Psoas muscle (tissue), 8 donors: ENCODE measurements around the gene JMJD1C. TPM values are rescaled to one million over a fixed set of nuclear protein-coding genes. Genes with fewer than 3 reads are reported as not detected.
A peak's percentile ranks its signal among the peaks of the same experiment; 100 is the strongest.

Experiments used
- ATAC-seq, 4 donors: fragments of 200-7000 bp; cut with Tn5 transposase; one replicate each; pipeline ENCODE4 v1.9.1; 2020; ENCODE audit warnings: moderate library complexity in 3 of 4, mild to moderate bottlenecking in 2 of 4
- DNase-seq, 2 donors: peaks; one replicate each; pipeline ENCODE4 v3.0.0-alpha.2; 2020
- H3K27ac ChIP-seq: fragments of 200-600 bp; one replicate; pipeline ENCODE4 v1.8.0; 2022
- H3K27me3 ChIP-seq, 3 donors: fragments of 200-600 bp in 1 of 3; one replicate each; pipeline versions ENCODE4 v1.6.1 to v1.8.0; 2013 to 2022; ENCODE audit warnings: low read length in 2 of 3, mild to moderate bottlenecking in 2 of 3, moderate library complexity in 1 of 3; ENCODE audit not compliant: insufficient read depth in 3 of 3
- H3K36me3 ChIP-seq, 2 donors: fragments of 200-600 bp in 1 of 2; one replicate each; pipeline versions ENCODE4 v1.6.1 to v1.8.0; 2013 to 2022; ENCODE audit warnings: low read depth in 1 of 2, mild to moderate bottlenecking in 1 of 2, moderate library complexity in 1 of 2; ENCODE audit not compliant: insufficient read depth in 1 of 2
- H3K4me1 ChIP-seq: fragments of 200-600 bp; one replicate; pipeline ENCODE4 v1.8.0; 2022
- H3K4me3 ChIP-seq: fragments of 200-600 bp; one replicate; pipeline ENCODE4 v1.8.0; 2022; ENCODE audit warnings: mild to moderate bottlenecking
- H3K9me3 ChIP-seq: fragments of 200-600 bp; one replicate; pipeline ENCODE4 v1.8.0; 2022
- WGBS, 3 donors: extraction: QIAGEN DNeasy Blood & Tissue Kit; methylation state at CpG; one replicate each; pipeline versions ENCODE4 v1.1.6 to v1.1.7; 2013; 5-methylcytosine and 5-hydroxymethylcytosine counted together
- intact Hi-C, 2 donors: fragments of 100-400 bp; cut with DNase I; formaldehyde crosslinking; loops; one replicate each; pipeline versions ENCODE4 v1.11.0 to v1.14.2; 2022
- polyA plus RNA-seq, 3 donors: library from polyadenylated mRNA; stranded (reverse); fragments of 200-250 nt; gene quantifications; one replicate each; pipeline ENCODE4 v1.2.3, GENCODE V29; 2013
- total RNA-seq, 4 donors: library from RNA; stranded (reverse); fragmentation: NEBNext Ultra II Directional in 2 of 4; extraction: Animal tissue kit (Norgen Biotek cat#: 25700) in 2 of 4; gene quantifications; one replicate each; pipeline versions ENCODE4 v1.2.1 to v1.2.4, GENCODE V29; 2021 to 2023
- TF ChIP-seq, protein P1 (sequence below): fragments of 200-600 bp; IDR thresholded peaks from one replicate; pipeline ENCODE4 v1.8.0; 2022; ENCODE audit warnings: antibody characterized with exemption
- donor health status: healthy with polysubstance abuse.
- donor health status: DM: no; HTN: no; CAD: no; lungs with moderate emphysema.
- donor health status: Bipolar disorder and iron deficiency.
- donor health status: healthy.
- donor health status: DM: yes; HTN: yes; CAD: no.
- donor health status: DM: no; HTN: no; CAD: no.
- donor health status: DM: no; HTN: no; CAD: no.
- donor health status: DM: yes; HTN: yes; CAD: no.

The JMJD1C gene
- total and polyA plus RNA-seq, 7 donors = 17.5 to 74.4 (median 28.8) TPM

DNA sequence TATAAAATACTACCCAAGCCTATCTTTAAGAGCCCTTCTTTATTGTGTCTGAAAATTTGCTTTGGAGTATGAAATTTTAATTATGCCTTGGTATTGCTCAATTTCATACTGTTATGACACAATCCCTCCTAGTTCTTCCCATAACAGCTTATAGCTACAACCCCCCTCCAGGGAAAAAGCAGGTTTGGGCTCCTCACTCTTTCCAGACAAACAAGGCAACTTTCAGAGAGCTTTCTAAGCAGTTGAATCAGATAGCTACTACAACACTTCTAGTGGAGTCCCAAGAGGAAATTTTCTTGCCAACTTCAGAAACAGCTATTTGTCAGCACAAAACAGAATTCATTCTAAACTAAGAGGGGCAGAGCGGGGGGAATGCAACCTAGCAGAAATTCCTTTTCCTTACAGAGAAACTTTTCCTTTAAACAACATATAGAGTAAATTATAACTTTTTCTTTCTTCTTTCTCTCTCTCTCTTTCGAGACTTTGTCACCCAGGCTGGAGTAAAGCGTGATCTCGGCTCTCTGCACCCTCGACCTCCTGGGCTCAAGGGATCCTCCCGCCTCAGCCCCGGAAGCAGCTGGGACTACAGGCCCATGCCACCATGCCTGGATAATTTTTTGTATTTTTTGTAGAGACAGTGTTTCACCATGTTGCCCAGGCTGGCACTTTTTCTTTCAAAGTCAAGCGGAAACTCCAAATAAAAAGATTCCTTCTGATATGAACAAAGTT lies 26.0 kb upstream of the JMJD1C start:
- DNase-seq (no peak), ATAC-seq (peak; percentile 34 to 77 (median 60))
- Histone ChIP-seq H3K27me3 (no peaks in the 10 kb centered on the region), H3K9me3 (no peaks in the 10 kb centered on the region), H3K36me3 (no peaks in the 10 kb centered on the region), H3K4me1 (peaks cover 16% of the 10 kb centered on the region), H3K4me3 (peak overlapping the region; percentile 3), H3K27ac (peak overlapping the region; percentile 15)
- WGBS, 3 donors = 58 to 66% (median 62%) methylated on average over 8 of the region's 8 CpGs
- intact Hi-C loops = no loop called here
- TF ChIP-seq, protein P1, sequence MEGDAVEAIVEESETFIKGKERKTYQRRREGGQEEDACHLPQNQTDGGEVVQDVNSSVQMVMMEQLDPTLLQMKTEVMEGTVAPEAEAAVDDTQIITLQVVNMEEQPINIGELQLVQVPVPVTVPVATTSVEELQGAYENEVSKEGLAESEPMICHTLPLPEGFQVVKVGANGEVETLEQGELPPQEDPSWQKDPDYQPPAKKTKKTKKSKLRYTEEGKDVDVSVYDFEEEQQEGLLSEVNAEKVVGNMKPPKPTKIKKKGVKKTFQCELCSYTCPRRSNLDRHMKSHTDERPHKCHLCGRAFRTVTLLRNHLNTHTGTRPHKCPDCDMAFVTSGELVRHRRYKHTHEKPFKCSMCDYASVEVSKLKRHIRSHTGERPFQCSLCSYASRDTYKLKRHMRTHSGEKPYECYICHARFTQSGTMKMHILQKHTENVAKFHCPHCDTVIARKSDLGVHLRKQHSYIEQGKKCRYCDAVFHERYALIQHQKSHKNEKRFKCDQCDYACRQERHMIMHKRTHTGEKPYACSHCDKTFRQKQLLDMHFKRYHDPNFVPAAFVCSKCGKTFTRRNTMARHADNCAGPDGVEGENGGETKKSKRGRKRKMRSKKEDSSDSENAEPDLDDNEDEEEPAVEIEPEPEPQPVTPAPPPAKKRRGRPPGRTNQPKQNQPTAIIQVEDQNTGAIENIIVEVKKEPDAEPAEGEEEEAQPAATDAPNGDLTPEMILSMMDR = no peak

DNA sequence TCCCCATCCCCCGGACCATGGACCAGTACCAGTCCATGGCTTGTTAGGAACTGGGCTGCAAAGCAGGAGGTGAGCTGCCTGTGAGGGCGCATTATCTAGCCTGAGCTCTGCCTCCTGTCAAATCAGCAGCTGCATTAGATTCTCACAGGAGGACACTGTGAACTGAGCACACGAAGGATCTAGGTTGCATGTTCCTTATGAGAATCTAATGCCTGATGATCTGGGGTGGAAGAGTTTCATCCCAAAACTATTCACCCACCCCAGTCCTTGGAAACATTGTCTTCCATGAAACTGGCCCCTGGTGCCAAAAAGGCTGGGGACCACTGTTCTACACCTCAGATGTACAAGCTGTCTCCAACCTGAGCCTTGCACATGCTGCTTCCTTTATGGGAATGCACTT lies 24.1 kb upstream of the JMJD1C start:
- Histone ChIP-seq H3K4me1 (peaks cover 21% of the 10 kb centered on the region), H3K27me3 (no peaks in the 10 kb centered on the region), H3K4me3 (no peak overlapping the region), H3K9me3 (no peaks in the 10 kb centered on the region), H3K27ac (no peak overlapping the region), H3K36me3 (no peaks in the 10 kb centered on the region)
- ATAC-seq (no peak), DNase-seq (no peak)
- intact Hi-C loops = no loop called here
- TF ChIP-seq, protein P1 = no peak
- 91 to 97% (median 96%) methylated on average over 3 of the region's 3 CpGs for WGBS, 3 donors

DNA sequence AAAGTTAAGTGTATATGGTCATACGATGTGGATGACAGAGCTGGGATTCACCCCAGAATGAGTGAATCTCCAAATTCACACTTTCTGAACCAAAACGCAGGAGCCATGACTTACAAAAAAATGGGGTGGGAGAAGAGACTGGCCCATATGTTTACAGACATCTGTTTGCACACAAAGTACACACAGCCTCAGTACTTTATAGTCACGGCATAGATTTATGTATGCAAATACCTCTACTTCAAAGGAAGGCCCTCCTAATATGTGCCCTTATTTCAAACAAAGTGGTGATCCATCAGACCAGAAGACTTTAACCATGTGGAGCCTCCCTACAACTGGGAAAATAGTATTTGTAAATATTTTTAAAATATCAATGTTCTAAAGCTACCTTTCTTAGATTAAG lies 22.2 kb upstream of the JMJD1C start:
- intact Hi-C loops = no loop called here
- H3K4me1 ChIP-seq = peaks cover 21% of the 10 kb centered on the region
- H3K4me3 ChIP-seq = no peak overlapping the region
- DNase-seq (no peak), ATAC-seq (no peak)
- H3K36me3 ChIP-seq = no peaks in the 10 kb centered on the region
- no peak overlapping the region for H3K27ac ChIP-seq
- WGBS, 3 donors = 82 to 96% (median 83%) methylated on average over 3 of the region's 3 CpGs
- no peaks in the 10 kb centered on the region for H3K9me3 ChIP-seq
- no peaks in the 10 kb centered on the region for H3K27me3 ChIP-seq
- TF ChIP-seq, protein P1 = no peak

DNA sequence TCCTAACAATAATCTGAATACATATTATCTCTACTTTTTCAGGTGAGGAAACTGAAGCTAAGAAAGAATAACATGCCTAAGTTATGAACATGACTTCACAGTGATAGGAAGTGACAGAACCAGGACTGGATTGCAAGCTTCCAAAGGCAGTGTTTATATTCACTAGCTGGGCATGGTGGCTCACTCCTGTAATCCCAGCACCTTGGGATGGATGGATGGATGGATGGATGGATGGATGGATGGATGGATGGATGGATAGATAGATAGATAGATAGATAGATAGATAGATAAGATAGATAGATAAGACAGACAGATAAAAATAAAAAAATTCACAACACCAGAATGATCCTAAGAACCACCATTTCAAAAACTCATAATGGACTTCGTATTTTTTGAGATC lies 18.2 kb upstream of the JMJD1C start:
- 97 to 100% (median 97%) methylated on average over 1 of the region's 1 CpG for WGBS, 3 donors
- no peaks in the 10 kb centered on the region for H3K9me3 ChIP-seq
- H3K4me3 ChIP-seq = no peak overlapping the region
- no peaks in the 10 kb centered on the region for H3K36me3 ChIP-seq
- no peak for DNase-seq
- H3K27me3 ChIP-seq = no peaks in the 10 kb centered on the region
- TF ChIP-seq, protein P1 = no peak
- intact Hi-C loops = no loop called here
- ATAC-seq = no peak
- H3K27ac ChIP-seq = no peak overlapping the region
- H3K4me1 ChIP-seq = peaks cover 6% of the 10 kb centered on the region
